Esophagus (tissue), 2 donors: Measurements from ENCODE around the gene ZNF597. TPM values are rescaled to one million over a fixed set of nuclear protein-coding genes. Genes with fewer than 3 reads are reported as not detected.

Experiments
- H3K27ac ChIP-seq, 2 donors: one replicate each; pipeline ENCODE4 v1.5.1; 2013; ENCODE audit warnings: low read depth in 2 of 2, mild to moderate bottlenecking in 2 of 2, inconsistent platforms in 1 of 2, low read length in 1 of 2, moderate library complexity in 1 of 2
- H3K27me3 ChIP-seq, 2 donors: one replicate each; pipeline ENCODE4 v1.6.1; 2013; ENCODE audit warnings: low read length in 2 of 2, control low read depth in 1 of 2, mild to moderate bottlenecking in 1 of 2; ENCODE audit not compliant: insufficient read depth in 2 of 2, control insufficient read depth in 1 of 2
- H3K36me3 ChIP-seq, 2 donors: one replicate each; pipeline ENCODE4 v1.6.1; 2013; ENCODE audit warnings: low read length in 1 of 2; ENCODE audit not compliant: control insufficient read depth in 2 of 2, insufficient read depth in 2 of 2
- H3K4me1 ChIP-seq, 2 donors: one replicate each; pipeline ENCODE4 v1.6.1; 2013; ENCODE audit warnings: low read length in 1 of 2; ENCODE audit not compliant: control insufficient read depth in 2 of 2, insufficient read depth in 2 of 2
- H3K4me3 ChIP-seq, 2 donors: one replicate each; pipeline ENCODE4 v1.5.1; 2013; ENCODE audit warnings: low read length in 2 of 2, mild to moderate bottlenecking in 2 of 2, low read depth in 1 of 2, moderate library complexity in 1 of 2
- H3K9me3 ChIP-seq, 2 donors: one replicate each; pipeline ENCODE4 v1.6.1; 2013; ENCODE audit warnings: mild to moderate bottlenecking in 2 of 2, low read depth in 1 of 2, low read length in 1 of 2, moderate library complexity in 1 of 2; ENCODE audit not compliant: control insufficient read depth in 2 of 2, insufficient read depth in 1 of 2
- WGBS, 2 donors: extraction: QIAGEN DNeasy Blood & Tissue Kit; methylation state at CpG; one replicate each; pipeline ENCODE4 v1.1.7; 2013; 5-methylcytosine and 5-hydroxymethylcytosine counted together
- polyA plus RNA-seq, 2 donors: library from polyadenylated mRNA; stranded (reverse); fragments of 200-250 nt; gene quantifications; one replicate each; pipeline ENCODE4 v1.2.3, GENCODE V29; 2013
- donor health status: healthy with polysubstance abuse.
- donor health status: Bipolar disorder and iron deficiency.

ZNF597 gene
- polyA plus RNA-seq, 2 donors: 0.49 to 0.53 TPM

- Histone ChIP-seq H3K27ac (no peak overlapping the region), H3K9me3 (no peaks in the 10 kb centered on the region), H3K4me1 (peaks cover 6 to 16% of the 10 kb centered on the region in 2 donors), H3K36me3 (peaks cover 9 to 21% of the 10 kb centered on the region in 2 donors), H3K27me3 (no peaks in the 10 kb centered on the region), H3K4me3 (no peak overlapping the region)
- 79% methylated on average over 4 of the region's 4 CpGs for WGBS, 2 donors
These were observed 24.6 kb upstream of the ZNF597 start for GRCh38 chr16:3467921-3468320.

DNA sequence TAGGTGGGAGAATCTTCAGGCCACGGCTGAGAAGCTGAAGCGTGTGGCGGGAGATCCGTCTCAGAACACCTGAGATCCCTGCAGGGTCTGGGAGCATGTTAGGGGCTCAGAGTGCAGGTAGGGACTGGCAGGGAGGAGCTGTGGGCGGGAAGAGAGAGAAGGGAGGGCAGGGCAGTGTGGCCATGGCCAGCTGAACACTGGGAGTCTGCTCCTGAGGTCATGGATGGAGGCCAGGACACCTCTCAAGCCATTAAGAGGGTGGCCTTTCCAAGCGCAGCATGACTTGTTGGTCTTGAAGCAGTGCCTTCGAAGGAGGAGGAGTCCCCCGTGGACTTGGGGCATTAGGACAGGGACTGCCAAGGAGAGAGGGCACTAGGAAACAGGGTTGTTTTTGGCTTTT is 23.9 kb upstream of the ZNF597 start:
- Histone ChIP-seq H3K4me1 (peaks cover 6 to 16% of the 10 kb centered on the region in 2 donors), H3K9me3 (no peaks in the 10 kb centered on the region), H3K27ac (no peak overlapping the region), H3K27me3 (no peaks in the 10 kb centered on the region), H3K4me3 (no peak overlapping the region), H3K36me3 (peaks cover 9 to 21% of the 10 kb centered on the region in 2 donors)
- WGBS, 2 donors: 97 to 99% methylated on average over 8 of the region's 8 CpGs

DNA sequence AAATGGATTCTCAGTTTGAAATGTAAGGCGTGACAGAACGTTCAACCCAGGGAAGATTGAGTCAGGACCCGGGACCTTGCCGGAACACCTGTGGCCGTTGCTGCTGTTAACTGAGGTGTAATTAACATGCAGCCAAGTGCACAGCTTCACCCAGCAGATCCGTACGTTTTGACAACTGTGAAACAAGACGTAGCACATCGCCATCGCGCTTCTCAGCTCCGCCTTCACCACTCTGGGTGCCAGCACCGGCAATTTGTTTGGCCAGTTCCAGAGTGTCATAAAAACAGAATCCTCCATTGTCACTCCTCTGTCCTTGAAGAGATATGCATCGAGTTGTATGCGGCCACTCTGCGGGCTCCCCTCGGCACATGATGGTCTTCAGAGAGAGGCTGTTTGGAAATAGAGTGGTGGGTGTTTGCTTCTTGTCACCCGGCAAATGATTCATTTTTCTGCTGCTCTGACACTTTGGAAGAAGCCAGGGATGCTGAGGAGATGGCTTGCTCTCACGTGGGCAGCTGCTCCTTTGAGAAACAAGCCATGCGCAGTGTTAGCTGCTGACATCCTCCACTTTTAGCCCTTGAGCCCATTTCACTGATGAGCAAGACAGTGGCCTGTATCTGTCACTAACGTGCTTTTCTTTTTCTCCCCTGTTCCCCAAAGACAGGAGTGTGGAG is 22.7 kb upstream of the ZNF597 start:
- Histone ChIP-seq H3K27me3 (no peaks in the 10 kb centered on the region), H3K36me3 (peaks cover 9 to 19% of the 10 kb centered on the region in 2 donors), H3K4me1 (peaks cover 0 to 19% of the 10 kb centered on the region in 2 donors), H3K9me3 (no peaks in the 10 kb centered on the region), H3K27ac (no peak overlapping the region), H3K4me3 (no peak overlapping the region)
- 79 to 82% methylated on average over 21 of the region's 21 CpGs for WGBS, 2 donors

DNA sequence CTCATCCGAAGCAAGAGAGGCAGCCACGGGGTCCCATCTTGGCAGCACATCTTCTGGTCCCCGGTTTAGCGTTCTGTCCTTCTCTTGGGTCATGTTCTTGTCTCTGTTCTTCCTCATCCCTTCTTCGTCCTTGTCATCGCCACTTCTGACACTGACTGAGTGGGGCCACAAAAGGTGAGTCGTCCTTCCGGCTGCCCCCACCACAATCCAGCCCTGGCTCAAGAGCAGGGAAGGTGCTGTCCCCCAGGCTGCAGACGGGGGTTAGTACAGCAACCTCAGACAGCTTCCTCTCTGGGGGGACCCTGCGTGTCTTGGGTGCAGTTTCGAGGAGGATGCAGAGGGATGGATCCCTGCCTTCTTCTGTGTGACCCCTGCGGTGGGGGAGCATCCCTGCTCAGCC is 22.0 kb upstream of the ZNF597 start:
- Histone ChIP-seq H3K27ac (no peak overlapping the region), H3K4me3 (no peak overlapping the region), H3K9me3 (no peaks in the 10 kb centered on the region), H3K36me3 (peaks cover 9 to 19% of the 10 kb centered on the region in 2 donors), H3K27me3 (no peaks in the 10 kb centered on the region), H3K4me1 (peaks cover 0 to 16% of the 10 kb centered on the region in 2 donors)
- 90 to 95% methylated on average over 12 of the region's 12 CpGs for WGBS, 2 donors

- 59 to 67% methylated on average over 8 of the region's 8 CpGs for whole genome bisulfite sequencing, 2 donors
- Histone ChIP-seq H3K4me3 (no peak overlapping the region), H3K27ac (no peak overlapping the region), H3K27me3 (no peaks in the 10 kb centered on the region), H3K36me3 (peaks cover 6 to 9% of the 10 kb centered on the region in 2 donors), H3K4me1 (peaks cover 0 to 5% of the 10 kb centered on the region in 2 donors), H3K9me3 (no peaks in the 10 kb centered on the region)
These were observed 17.8 kb upstream of the ZNF597 start for GRCh38 chr16:3461151-3461550.

- 80 to 87% methylated on average over 8 of the region's 8 CpGs for WGBS, 2 donors
- Histone ChIP-seq H3K9me3 (no peaks in the 10 kb centered on the region), H3K4me1 (peaks cover 0 to 5% of the 10 kb centered on the region in 2 donors), H3K36me3 (peaks cover 2 to 4% of the 10 kb centered on the region in 2 donors), H3K27ac (no peak overlapping the region), H3K27me3 (no peaks in the 10 kb centered on the region), H3K4me3 (no peak overlapping the region)
These were observed 17.3 kb upstream of the ZNF597 start for GRCh38 chr16:3460585-3460984.

- H3K4me1 ChIP-seq: peaks cover 0 to 5% of the 10 kb centered on the region in 2 donors
These were observed 16.8 kb upstream of the ZNF597 start for GRCh38 chr16:3460121-3460520.

DNA sequence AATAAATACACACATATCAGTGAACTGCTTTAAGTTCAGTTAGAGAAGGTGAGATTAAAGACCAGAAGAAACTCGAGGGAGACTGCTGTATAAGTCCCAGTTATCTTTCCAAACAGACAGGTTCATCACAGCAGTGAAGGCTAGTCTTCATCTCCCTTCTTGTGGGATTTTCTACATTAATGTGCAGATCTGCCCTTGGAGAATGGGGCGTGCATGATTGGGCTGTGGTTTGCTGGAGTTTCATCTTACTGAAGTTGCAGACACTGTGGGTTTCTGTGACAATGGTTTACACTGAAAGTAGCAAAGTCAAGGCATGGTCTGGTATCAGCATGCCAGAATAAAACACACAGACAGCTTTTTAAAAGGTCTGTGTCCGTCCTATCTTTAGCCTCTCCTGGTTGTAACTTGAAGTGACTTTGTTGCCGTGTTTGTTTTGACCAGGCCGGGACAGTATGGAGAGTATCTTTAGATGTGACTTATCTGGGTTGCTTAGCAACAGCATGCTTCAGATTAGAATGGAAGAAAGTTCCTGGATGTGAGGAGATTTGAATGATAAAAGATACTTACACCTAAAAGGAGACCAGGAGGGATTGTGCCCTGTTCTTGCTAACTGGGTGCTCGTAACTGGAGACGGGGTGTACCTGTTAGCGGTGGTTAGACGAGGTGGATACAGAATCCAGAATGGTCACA is 16.2 kb upstream of the ZNF597 start:
- Histone ChIP-seq H3K9me3 (no peaks in the 10 kb centered on the region), H3K4me3 (peak overlapping the region in 1 of 2 donors; percentile 83), H3K27me3 (no peaks in the 10 kb centered on the region), H3K27ac (no peak overlapping the region), H3K4me1 (peaks cover 0 to 5% of the 10 kb centered on the region in 2 donors), H3K36me3 (no peaks in the 10 kb centered on the region)
- WGBS, 2 donors: 43% methylated on average over 9 of the region's 9 CpGs

More at GRCh38 chr16:3460121-3460520, 16.8 kb upstream of the ZNF597 start:
- Histone ChIP-seq H3K4me3 (no peak overlapping the region), H3K27me3 (no peaks in the 10 kb centered on the region), H3K9me3 (no peaks in the 10 kb centered on the region), H3K27ac (no peak overlapping the region), H3K36me3 (no peaks in the 10 kb centered on the region)
- 73 to 83% methylated on average over 7 of the region's 7 CpGs for whole genome bisulfite sequencing, 2 donors

DNA sequence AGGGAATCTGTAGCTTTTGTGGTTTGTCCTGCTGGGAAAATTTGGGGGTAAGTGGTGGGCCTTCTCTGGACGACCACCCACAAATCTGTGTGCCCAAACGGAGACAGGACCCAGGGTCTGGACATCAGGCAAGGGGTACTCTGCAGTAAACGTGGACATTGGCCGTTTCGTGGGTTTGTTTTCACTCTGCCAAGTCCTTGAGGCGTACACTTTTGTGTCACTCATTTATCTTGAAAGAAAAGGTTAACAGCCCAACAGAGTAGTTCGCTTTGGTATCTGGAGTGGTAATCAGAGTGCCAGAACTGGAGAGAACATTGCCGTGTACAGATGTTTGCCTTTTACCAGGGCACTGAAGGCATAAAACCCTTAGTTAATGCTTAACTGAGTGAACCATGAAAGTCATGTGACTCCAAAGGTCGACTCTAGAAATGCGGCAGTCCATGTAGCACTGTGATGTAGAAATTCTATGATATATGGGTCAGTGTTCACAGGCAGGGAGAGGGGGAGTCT is 15.6 kb upstream of the ZNF597 start:
- Histone ChIP-seq H3K4me1 (peaks cover 0 to 5% of the 10 kb centered on the region in 2 donors), H3K4me3 (peak overlapping the region; percentile 83 to 87)
- WGBS, 2 donors: 3 to 4% methylated on average over 10 of the region's 10 CpGs

More for the DNA sequence above, 15.6 kb upstream of the ZNF597 start:
- Histone ChIP-seq H3K9me3 (no peaks in the 10 kb centered on the region), H3K27ac (peak overlapping the region; percentile 94 to 96), H3K27me3 (no peaks in the 10 kb centered on the region), H3K36me3 (no peaks in the 10 kb centered on the region)
